Stimulated activated CD4-positive, alpha-beta T cell treated with anti-CD3 and anti-CD28 coated beads, Interleukin-12 subunit alpha, Interleukin-12 subunit beta, amount 100 ng/mL, for 4 hours (primary cell): Measurements from ENCODE around the gene C18orf63.
"Not testable (repeated sequence)": the region's sequence is repeated elsewhere in the genome, so short reads cannot be mapped to it uniquely, and the experiment has no call there.

Source experiments
- DNase-seq: peaks from one replicate; pipeline ENCODE4 v3.0.0-alpha.2; 2020

C18orf63 gene

GRCh38 chr18:74286856-74287255 is 28.8 kb upstream of the C18orf63 start:
- no peak for DNase-seq

- no peak for DNase-seq
These were observed 27.6 kb upstream of the C18orf63 start for GRCh38 chr18:74288041-74288440.

- no peak for DNase-seq
These were observed 26.9 kb upstream of the C18orf63 start for GRCh38 chr18:74288730-74289129.

GRCh38 chr18:74289137-74289536 is 26.5 kb upstream of the C18orf63 start:
- no peak for DNase-seq

GRCh38 chr18:74290021-74290420 is 25.6 kb upstream of the C18orf63 start:
- no peak for DNase-seq

GRCh38 chr18:74290794-74291471 is 24.7 kb upstream of the C18orf63 start:
- peak; percentile 4 for DNase-seq

- DNase-seq = no peak
These were observed 24.2 kb upstream of the C18orf63 start for GRCh38 chr18:74291472-74291770.

- peak; percentile 98 for DNase-seq
These were observed 23.7 kb upstream of the C18orf63 start, which contains the start of gene CYB5A for GRCh38 chr18:74291771-74292540. Gene CYB5A, minus strand, starts transcription at chr18:74291963. Its CDS starts 88 bp downstream, at chr18:74291875.

GRCh38 chr18:74292541-74292858 is 23.1 kb upstream of the C18orf63 start:
- no peak for DNase-seq

GRCh38 chr18:74292982-74293381 is 22.7 kb upstream of the C18orf63 start:
- DNase-seq = not testable (repeated sequence)

- no peak for DNase-seq
These were observed 21.1 kb upstream of the C18orf63 start for GRCh38 chr18:74294526-74294925.

- DNase-seq = no peak
These were observed 16.5 kb upstream of the C18orf63 start for GRCh38 chr18:74299162-74299561.

- no peak for DNase-seq
These were observed 15.9 kb upstream of the C18orf63 start for GRCh38 chr18:74299746-74300145.

GRCh38 chr18:74303306-74303705 is 12.3 kb upstream of the C18orf63 start:
- DNase-seq = no peak

GRCh38 chr18:74303936-74304335 is 11.7 kb upstream of the C18orf63 start:
- DNase-seq = no peak

- no peak for DNase-seq
These were observed 5.2 kb upstream of the C18orf63 start for GRCh38 chr18:74310411-74310810.

- no peak for DNase-seq
These were observed 4.6 kb upstream of the C18orf63 start for GRCh38 chr18:74311000-74311399.

GRCh38 chr18:74314759-74315463 is 728 bp upstream of the C18orf63 start:
- no peak for DNase-seq

- DNase-seq = no peak
These were observed 875 bp downstream of the C18orf63 start for GRCh38 chr18:74316257-74317170.

- no peak for DNase-seq
These were observed 10.6 kb downstream of the C18orf63 start for GRCh38 chr18:74326231-74326630.

GRCh38 chr18:74326791-74327190 is 11.2 kb downstream of the C18orf63 start:
- DNase-seq = not testable (repeated sequence)

- no peak for DNase-seq
These were observed 12.6 kb downstream of the C18orf63 start for GRCh38 chr18:74328206-74328605.

GRCh38 chr18:74329688-74330205 is 14.1 kb downstream of the C18orf63 start:
- DNase-seq = no peak
